A673 (cell line): ENCODE results near the gene SPECC1L.

Experiments
- CTCF ChIP-seq: fragments of 300-800, 200-600 bp; sonication (generic); conservative IDR thresholded peaks from 2 replicates; pipeline ENCODE4 v1.5.1; 2017; ENCODE audit warnings: low read depth, mild to moderate bottlenecking, antibody characterized with exemption, low read length, moderate library complexity, mixed read lengths
- EZH2 ChIP-seq: fragments of 200-600 bp; sonication (generic); IDR thresholded peaks from 2 replicates; pipeline ENCODE4 v1.6.1; 2017; ENCODE audit warnings: borderline replicate concordance, low read depth, mild to moderate bottlenecking, mixed read lengths, antibody characterized with exemption, low read length; ENCODE audit not compliant: poor library complexity, severe bottlenecking

GRCh38 chr22:24232124-24232523, 38.5 kb upstream of the SPECC1L start:
- TF ChIP-seq CTCF (no peak), EZH2 (no peak)
